HFFc6 (cell line): ENCODE data around the gene MOSMO. TPM values are rescaled to one million over a fixed set of nuclear protein-coding genes. Genes with fewer than 3 reads are reported as not detected.
A peak's percentile ranks its signal among the peaks of the same experiment; 100 is the strongest.

Experiments
- DNase-seq: peaks from one replicate; pipeline ENCODE4 v3.0.0-alpha.2; 2018
- H3K27ac Mint-ChIP-seq: 2 replicates; pipeline ENCODE4 v1.8.0; 2020; ENCODE audit warnings: mild to moderate bottlenecking, mixed read lengths
- H3K27me3 Mint-ChIP-seq: 2 replicates; pipeline ENCODE4 v1.8.0; 2021; ENCODE audit warnings: mild to moderate bottlenecking, moderate library complexity, mixed read lengths; ENCODE audit not compliant: insufficient read depth
- H3K36me3 Mint-ChIP-seq: 2 replicates; pipeline ENCODE4 v1.8.0; 2021; ENCODE audit warnings: low read depth, mixed read lengths
- H3K4me1 Mint-ChIP-seq: 2 replicates; pipeline ENCODE4 v1.8.0; 2020; ENCODE audit warnings: low read depth, mixed read lengths
- H3K4me3 Mint-ChIP-seq: 2 replicates; pipeline ENCODE4 v1.8.0; 2020; ENCODE audit warnings: mild to moderate bottlenecking, moderate library complexity, mixed read lengths
- H3K9me3 Mint-ChIP-seq: 2 replicates; pipeline ENCODE4 v1.8.0; 2020; ENCODE audit warnings: mild to moderate bottlenecking, mixed read lengths
- total RNA-seq, 6 experiments: library from RNA; stranded (reverse); fragmentation: NEBNext Ultra II Directional; extraction: Animal tissue kit (Norgen Biotek cat#: 25700); gene quantifications; 2 replicates in 1 of 6; 3 replicates in 5 of 6; pipeline ENCODE4 v1.2.3, GENCODE V29; 2021
- TF ChIP-seq, protein P1 (sequence below): fragments of 200-600 bp; sonication (generic); IDR thresholded peaks from 2 replicates; pipeline ENCODE4 v1.5.0; 2021; ENCODE audit warnings: antibody characterized with exemption, mild to moderate bottlenecking

The MOSMO gene
- total RNA-seq, 6 experiments from 2014 or later = 16.9 to 28.2 (median 22.7) TPM

- no peaks in the 10 kb centered on the region for H3K27me3 Mint-ChIP-seq
Measured at GRCh38 chr16:21985524-21985923, 22.4 kb upstream of the MOSMO start.

DNA sequence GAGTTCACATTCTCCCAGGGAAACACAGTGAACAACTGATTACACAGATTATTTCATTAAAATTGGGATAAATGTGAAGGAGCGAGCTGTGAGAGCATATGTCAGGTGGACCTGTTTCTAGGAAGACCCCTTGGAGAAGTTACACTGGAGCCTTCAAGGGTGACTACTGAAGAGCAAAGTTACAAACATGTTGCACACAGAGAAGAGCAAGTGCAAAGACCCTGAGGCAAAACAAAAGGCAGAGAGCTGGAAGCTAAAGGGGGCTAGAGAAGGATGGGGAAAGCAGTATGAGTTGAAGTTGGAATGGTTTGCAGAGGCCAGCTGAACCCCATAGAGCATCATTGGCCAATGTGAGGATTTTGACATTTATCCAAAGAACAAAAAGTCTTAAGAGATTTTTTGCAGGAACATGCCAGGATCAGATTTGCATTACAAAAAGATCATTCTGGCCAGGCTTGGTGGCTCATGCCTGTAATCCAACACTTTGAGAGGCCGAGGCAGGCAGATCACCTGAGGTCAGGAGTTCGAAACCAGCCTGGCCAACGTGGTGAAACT is 21.1 kb upstream of the MOSMO start:
- DNase-seq = no peak
- Mint-ChIP-seq H3K4me1 (peaks cover 33% of the 10 kb centered on the region), H3K27me3 (no peaks in the 10 kb centered on the region; the same call in 1 of the 2 replicates), H3K9me3 (no peaks in the 10 kb centered on the region), H3K36me3 (peaks cover 30% of the 10 kb centered on the region), H3K4me3 (no peak overlapping the region), H3K27ac (no peak overlapping the region)
- TF ChIP-seq, protein P1, sequence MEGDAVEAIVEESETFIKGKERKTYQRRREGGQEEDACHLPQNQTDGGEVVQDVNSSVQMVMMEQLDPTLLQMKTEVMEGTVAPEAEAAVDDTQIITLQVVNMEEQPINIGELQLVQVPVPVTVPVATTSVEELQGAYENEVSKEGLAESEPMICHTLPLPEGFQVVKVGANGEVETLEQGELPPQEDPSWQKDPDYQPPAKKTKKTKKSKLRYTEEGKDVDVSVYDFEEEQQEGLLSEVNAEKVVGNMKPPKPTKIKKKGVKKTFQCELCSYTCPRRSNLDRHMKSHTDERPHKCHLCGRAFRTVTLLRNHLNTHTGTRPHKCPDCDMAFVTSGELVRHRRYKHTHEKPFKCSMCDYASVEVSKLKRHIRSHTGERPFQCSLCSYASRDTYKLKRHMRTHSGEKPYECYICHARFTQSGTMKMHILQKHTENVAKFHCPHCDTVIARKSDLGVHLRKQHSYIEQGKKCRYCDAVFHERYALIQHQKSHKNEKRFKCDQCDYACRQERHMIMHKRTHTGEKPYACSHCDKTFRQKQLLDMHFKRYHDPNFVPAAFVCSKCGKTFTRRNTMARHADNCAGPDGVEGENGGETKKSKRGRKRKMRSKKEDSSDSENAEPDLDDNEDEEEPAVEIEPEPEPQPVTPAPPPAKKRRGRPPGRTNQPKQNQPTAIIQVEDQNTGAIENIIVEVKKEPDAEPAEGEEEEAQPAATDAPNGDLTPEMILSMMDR = no peak

More at GRCh38 chr16:21985524-21985923, 22.4 kb upstream of the MOSMO start:
- H3K36me3 Mint-ChIP-seq = peaks cover 33% of the 10 kb centered on the region
- H3K27ac Mint-ChIP-seq = peak overlapping the region; percentile 35; the same call in 1 of the 2 replicates
- no peak for DNase-seq
- TF ChIP-seq, protein P1 = no peak
- H3K4me1 Mint-ChIP-seq = peaks cover 29% of the 10 kb centered on the region
- no peaks in the 10 kb centered on the region for H3K9me3 Mint-ChIP-seq
- H3K4me3 Mint-ChIP-seq = no peak overlapping the region

DNA sequence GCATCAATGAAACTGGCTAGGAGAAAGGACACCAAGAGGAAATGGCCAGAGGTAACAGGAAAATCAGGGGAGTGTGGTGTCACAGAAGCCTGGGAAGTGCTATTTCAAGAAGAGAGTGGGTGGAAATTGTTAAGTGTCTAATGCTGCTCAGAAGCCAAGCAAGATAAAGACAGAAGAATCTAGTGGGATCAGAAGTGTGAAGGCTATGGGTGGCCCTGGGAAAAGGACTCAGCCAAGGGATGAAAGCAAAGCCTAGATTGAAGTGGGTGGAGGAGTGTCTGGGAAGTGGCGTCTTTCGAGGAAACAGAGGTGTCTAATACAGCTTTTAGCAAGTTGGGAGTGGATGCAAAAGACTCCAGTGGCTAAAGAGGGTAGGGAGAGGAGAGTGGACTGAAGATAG is 20.4 kb upstream of the MOSMO start:
- H3K4me3 Mint-ChIP-seq = no peak overlapping the region
- H3K27ac Mint-ChIP-seq = no peak overlapping the region
- H3K9me3 Mint-ChIP-seq = no peaks in the 10 kb centered on the region
- no peaks in the 10 kb centered on the region; the same call in 1 of the 2 replicates for H3K27me3 Mint-ChIP-seq
- H3K4me1 Mint-ChIP-seq = peaks cover 33% of the 10 kb centered on the region
- TF ChIP-seq, protein P1 = no peak
- DNase-seq = no peak
- peaks cover 23% of the 10 kb centered on the region for H3K36me3 Mint-ChIP-seq

DNA sequence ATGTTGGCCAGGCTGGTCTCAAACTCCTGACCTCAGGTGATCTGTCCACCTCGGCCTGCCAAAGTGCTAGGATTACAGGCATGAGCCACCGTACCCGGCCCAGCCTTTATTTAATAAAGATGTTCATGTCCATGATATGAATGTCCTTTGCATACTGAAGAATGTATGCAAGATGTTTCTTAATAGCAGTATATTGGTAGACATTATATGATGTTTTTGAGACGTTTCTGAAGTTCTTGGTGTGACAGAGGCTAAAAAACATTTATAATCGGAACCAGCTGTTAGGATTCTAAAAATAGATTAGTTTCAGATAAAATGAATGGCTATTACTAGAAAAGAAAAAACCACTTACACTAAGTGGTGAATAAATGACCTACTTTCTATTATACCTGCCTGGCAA is 18.8 kb upstream of the MOSMO start:
- Mint-ChIP-seq H3K27me3 (no peaks in the 10 kb centered on the region; the same call in 1 of the 2 replicates), H3K36me3 (peaks cover 15% of the 10 kb centered on the region), H3K4me3 (no peak overlapping the region), H3K27ac (no peak overlapping the region), H3K9me3 (no peaks in the 10 kb centered on the region), H3K4me1 (peaks cover 33% of the 10 kb centered on the region)
- TF ChIP-seq, protein P1 = no peak
- DNase-seq = peak; percentile 28

DNA sequence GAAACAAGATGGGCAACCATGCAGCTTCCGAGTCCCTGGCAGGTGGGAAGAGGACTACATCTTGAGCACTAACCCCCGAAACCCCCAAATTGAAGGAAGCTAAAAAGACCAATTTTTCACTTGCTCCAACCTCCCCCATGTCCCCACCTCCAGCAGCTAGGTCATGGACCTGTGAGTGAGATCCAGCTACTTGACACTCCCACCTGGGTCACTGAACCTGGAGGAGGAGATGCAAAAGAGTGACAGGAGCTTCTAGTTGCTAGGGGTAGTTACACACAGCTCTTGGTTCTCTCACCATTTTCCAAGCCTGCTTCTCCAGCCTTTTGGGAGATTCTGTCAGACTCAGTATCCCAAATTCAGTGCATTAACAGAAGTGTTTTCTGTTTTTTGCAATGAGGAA is 18.2 kb upstream of the MOSMO start:
- H3K4me3 Mint-ChIP-seq = no peak overlapping the region
- no peak for DNase-seq
- peaks cover 13% of the 10 kb centered on the region for H3K36me3 Mint-ChIP-seq
- TF ChIP-seq, protein P1 = no peak
- H3K4me1 Mint-ChIP-seq = peaks cover 33% of the 10 kb centered on the region
- no peaks in the 10 kb centered on the region for H3K9me3 Mint-ChIP-seq
- H3K27me3 Mint-ChIP-seq = no peaks in the 10 kb centered on the region; the same call in 1 of the 2 replicates
- no peak overlapping the region for H3K27ac Mint-ChIP-seq
